Measurements from ENCODE around the gene HSF2BP. TPM values are rescaled to one million over a fixed set of nuclear protein-coding genes. Genes with fewer than 3 reads are reported as not detected.

Gene HSF2BP
- 1.5 to 2.5 TPM (median 2.1 TPM) in 5 replicates for total RNA-seq (2022; extraction: Qiagen RNA extraction; ENCODE audit: low read depth)

DNA sequence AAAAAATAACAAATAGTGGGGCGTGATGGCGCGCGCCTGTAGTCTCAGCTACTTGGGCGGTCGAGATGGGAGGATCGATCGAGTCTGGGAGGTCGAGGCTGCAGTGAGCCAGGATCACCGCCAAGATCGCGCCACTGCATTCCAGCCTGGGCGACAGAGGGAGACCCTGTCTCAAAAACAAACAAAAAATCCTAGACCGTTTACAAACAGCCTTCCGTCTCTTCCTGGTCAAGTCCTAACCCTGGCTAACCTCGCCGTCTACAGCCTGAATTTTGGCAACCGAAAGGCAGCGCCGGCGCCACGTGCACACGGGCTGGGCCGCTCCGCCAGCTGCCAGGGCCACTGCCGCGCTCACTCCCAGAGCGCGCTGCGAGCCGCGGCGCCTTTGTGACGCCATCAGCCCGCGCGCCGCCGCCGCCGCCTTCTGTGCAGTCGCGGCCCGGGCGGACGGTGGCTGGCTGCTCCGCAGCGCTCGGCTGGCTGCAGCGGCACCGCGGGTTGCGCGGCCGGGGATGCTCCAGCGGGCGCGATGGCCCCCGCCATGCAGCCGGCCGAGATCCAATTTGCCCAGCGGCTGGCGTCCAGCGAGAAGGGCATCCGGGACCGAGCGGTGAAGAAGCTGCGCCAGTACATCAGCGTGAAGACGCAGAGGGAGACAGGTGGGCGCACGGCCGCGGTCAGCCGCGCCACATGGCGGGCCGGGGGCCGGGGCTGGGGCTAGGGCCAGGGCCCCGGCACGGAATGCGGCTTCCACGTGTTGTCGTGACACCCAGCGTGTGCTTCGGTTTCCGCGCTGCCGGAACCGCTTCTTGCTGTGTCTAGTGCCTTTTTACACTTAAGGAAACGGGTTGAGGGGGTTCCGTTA lies at the start of gene HSF2BP, which contains the start of gene RRP1B:
Gene HSF2BP (minus strand): TSS at position 353 of the 865 bp plus-strand sequence. CDS start 1,392 bp downstream, outside the sequence.
Gene RRP1B (plus strand): TSS at position 425 of the 865 bp plus-strand sequence. CDS start 105 bp downstream, at position 530.

Other genes with a start within 250 kb of the HSF2BP start
- gene SIK1, start 232.4 kb downstream of the HSF2BP start, total RNA-seq (2022; extraction: Qiagen RNA extraction; ENCODE audit: low read depth): 10.1 to 28.3 TPM (median 17.2 TPM) in 5 replicates
- gene RRP1B, start 72 bp upstream of the HSF2BP start, total RNA-seq (2022; extraction: Qiagen RNA extraction; ENCODE audit: low read depth): 31.7 to 40.1 TPM (median 36.1 TPM) in 5 replicates
- gene PDXK, start 59.6 kb upstream of the HSF2BP start, total RNA-seq (2022; extraction: Qiagen RNA extraction; ENCODE audit: low read depth): 214 to 343 TPM (median 296 TPM) in 5 replicates
- gene CSTB, start 116.8 kb upstream of the HSF2BP start, total RNA-seq (2022; extraction: Qiagen RNA extraction; ENCODE audit: low read depth): 90.1 to 97.8 TPM (median 95.7 TPM) in 5 replicates
- 31.4 to 38.7 TPM (median 33.6 TPM) in 5 replicates for gene RRP1, start 130.1 kb upstream of the HSF2BP start, total RNA-seq (2022; extraction: Qiagen RNA extraction; ENCODE audit: low read depth)
- gene AGPAT3, start 205.7 kb upstream of the HSF2BP start, total RNA-seq (2022; extraction: Qiagen RNA extraction; ENCODE audit: low read depth): 13.8 to 25.8 TPM (median 24.2 TPM) in 5 replicates